Measurements from ENCODE around the gene SPATA9.

GRCh38 chr5:95613514-95613913 is 69.3 kb downstream of the SPATA9 start:
- TF ChIP-seq CTCF (IDR thresholded peaks at IDR 0.05) (no peak), MXI1 (IDR thresholded peaks at IDR 0.05; ENCODE audit: low read depth, low read length) (no peak), USF1 (IDR thresholded peaks at IDR 0.05; ENCODE audit: borderline replicate concordance, low read depth) (no peak), TAF1 (IDR thresholded peaks at IDR 0.05; ENCODE audit: borderline replicate concordance, low read depth, low read length) (no peak), NRF1 (IDR thresholded peaks at IDR 0.05; ENCODE audit: low read depth, low read length) (no peak), EP300 (IDR thresholded peaks at IDR 0.05; ENCODE audit: borderline replicate concordance in 1 of 2, low read depth in 1 of 2, low read length in 1 of 2) (no peak), SIN3A (IDR thresholded peaks at IDR 0.05; ENCODE audit: borderline replicate concordance, low read depth, low read length) (no peak), MAX (IDR thresholded peaks at IDR 0.05; ENCODE audit: low read depth) (no peak), FOXM1 (IDR thresholded peaks at IDR 0.05; ENCODE audit: low read depth) (no peak), TEAD4 (IDR thresholded peaks at IDR 0.05; ENCODE audit: borderline replicate concordance, insufficient read depth) (no peak), RXRA (IDR thresholded peaks at IDR 0.05; ENCODE audit: borderline replicate concordance, low read depth) (no peak), RFX5 (IDR thresholded peaks at IDR 0.05; ENCODE audit: low read length) (no peak)
